Calu3 (cell line): Measurements from ENCODE around the gene THRSP. TPM values are rescaled to one million over a fixed set of nuclear protein-coding genes. Genes with fewer than 3 reads are reported as not detected.
"Not testable (repeated sequence)": the region's sequence is repeated elsewhere in the genome, so short reads cannot be mapped to it uniquely, and the experiment has no call there.

Source experiments
- BruUV-seq: library from RNA; stranded (reverse); fragments of 400-500 nt; replicated peaks from 2 replicates; lab custom pipeline; 2021; lab: Mats Ljungman, UMichigan
- CTCF ChIA-PET: fragments of 300-600 bp; sonication (Branson Sonifier 250); formaldehyde crosslinking; loops from one replicate; lab custom pipeline; 2022; ENCODE audit warnings: antibody characterized with exemption; lab: Charles Lee
- DNase-seq: peaks from one replicate; pipeline ENCODE4 v3.0.0; 2022
- H3K27ac Mint-ChIP-seq: one replicate; pipeline ENCODE4 v1.8.0; 2022; ENCODE audit warnings: mixed read lengths; ENCODE audit not compliant: unreplicated experiment
- H3K27me3 Mint-ChIP-seq: one replicate; pipeline ENCODE4 v1.8.0; 2022; ENCODE audit warnings: mixed read lengths; ENCODE audit not compliant: unreplicated experiment
- H3K36me3 Mint-ChIP-seq: one replicate; pipeline ENCODE4 v1.8.0; 2022; ENCODE audit warnings: mild to moderate bottlenecking, moderate library complexity, mixed read lengths; ENCODE audit not compliant: insufficient read depth, unreplicated experiment
- H3K4me1 Mint-ChIP-seq: one replicate; pipeline ENCODE4 v1.8.0; 2022; ENCODE audit warnings: mild to moderate bottlenecking, low read depth, mixed read lengths; ENCODE audit not compliant: unreplicated experiment
- H3K4me3 Mint-ChIP-seq: one replicate; pipeline ENCODE4 v1.8.0; 2022; ENCODE audit warnings: mild to moderate bottlenecking, low read depth, moderate library complexity, mixed read lengths; ENCODE audit not compliant: unreplicated experiment
- H3K9me3 Mint-ChIP-seq: one replicate; pipeline ENCODE4 v1.8.0; 2022; ENCODE audit warnings: low read depth, mixed read lengths; ENCODE audit not compliant: unreplicated experiment
- CTCF ChIP-seq: fragments of 200-600 bp; IDR thresholded peaks from one replicate; pipeline ENCODE4 v1.8.0; 2022; ENCODE audit warnings: antibody characterized with exemption; ENCODE audit not compliant: unreplicated experiment
- intact Hi-C: fragments of 100-400 bp; cut with micrococcal nuclease; formaldehyde crosslinking; loops from one replicate; pipeline ENCODE4 v1.10.0; 2022; ENCODE audit not compliant: unreplicated experiment
- total RNA-seq: library from RNA; stranded (reverse); gene quantifications from 2 replicates; pipeline ENCODE4 v1.2.3, GENCODE V29; 2022

The THRSP gene
- total RNA-seq, 1 experiment from 2014 or later = not detected

GRCh38 chr11:78039391-78039918, 24.2 kb upstream of the THRSP start:
- Mint-ChIP-seq H3K27me3 (no peaks in the 10 kb centered on the region), H3K9me3 (no peaks in the 10 kb centered on the region), H3K36me3 (peaks cover 22% of the 10 kb centered on the region), H3K27ac (peak overlapping the region; percentile 93), H3K4me1 (peaks cover 60% of the 10 kb centered on the region), H3K4me3 (peak overlapping the region; percentile 53)
- no peak for DNase-seq
- no peak for TF ChIP-seq CTCF
- no TSS peak for BruUV-seq
- intact Hi-C loops = no loop called here
- CTCF ChIA-PET = interaction anchor here (0.8 to 2.0 kb wide), 2 partner anchors 9 to 45 kb away, joined by 5 to 9 read pairs; partner anchors contain the start of gene INTS4

GRCh38 chr11:78039919-78040671, 23.6 kb upstream of the THRSP start:
- Mint-ChIP-seq H3K4me3 (peak overlapping the region; percentile 53), H3K27ac (peak overlapping the region; percentile 93), H3K9me3 (no peaks in the 10 kb centered on the region), H3K27me3 (no peaks in the 10 kb centered on the region), H3K4me1 (peaks cover 57% of the 10 kb centered on the region), H3K36me3 (peaks cover 19% of the 10 kb centered on the region)
- CTCF ChIA-PET = interaction anchor here (0.8 to 2.0 kb wide), 2 partner anchors 9 to 45 kb away, joined by 5 to 9 read pairs; partner anchors contain the start of gene INTS4
- intact Hi-C loops = loop anchor here (10.0 kb wide), 1 partner anchor 45 kb away; the partner anchor contains the start of gene INTS4
- BruUV-seq = no TSS peak
- DNase-seq = peak; percentile 79
- no peak for TF ChIP-seq CTCF

DNA sequence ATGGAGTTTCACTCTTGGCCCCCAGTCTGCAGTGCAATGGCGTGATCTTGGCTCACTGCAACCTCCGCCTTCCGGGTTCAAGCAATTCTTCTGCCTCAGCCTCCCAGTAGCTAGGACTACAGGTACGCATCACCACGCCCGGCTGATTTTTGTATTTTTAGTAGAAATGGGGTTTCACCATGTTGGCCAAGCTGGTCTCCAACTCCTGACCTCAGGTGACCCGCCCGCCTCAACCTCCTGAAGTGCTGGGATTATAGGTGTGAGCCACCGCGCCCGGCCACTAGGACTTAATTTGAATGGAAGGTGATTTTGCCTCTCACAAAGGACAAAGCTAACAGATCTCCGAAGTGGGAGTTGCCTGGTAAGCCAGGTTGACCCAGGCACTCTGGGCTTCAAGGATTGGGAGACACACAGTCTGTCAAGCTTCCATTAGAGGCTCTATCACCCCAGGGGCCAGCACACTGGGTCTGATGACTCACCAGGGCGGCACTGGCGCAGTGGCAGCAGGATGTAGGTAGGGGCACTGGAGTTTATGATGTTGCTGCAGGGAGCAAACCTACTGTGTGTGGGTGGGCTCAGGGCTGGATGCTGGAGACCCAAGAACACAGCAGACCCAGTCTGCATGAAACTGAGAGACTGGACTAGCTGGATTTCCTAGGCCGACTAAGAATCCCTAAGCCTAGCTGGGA, 22.8 kb upstream of the THRSP start:
- Mint-ChIP-seq H3K36me3 (peaks cover 22% of the 10 kb centered on the region), H3K4me1 (peaks cover 61% of the 10 kb centered on the region), H3K27me3 (no peaks in the 10 kb centered on the region), H3K9me3 (no peaks in the 10 kb centered on the region), H3K4me3 (peak overlapping the region; percentile 53), H3K27ac (peak overlapping the region; percentile 93)
- no peak for TF ChIP-seq CTCF
- DNase-seq = peak; percentile 28
- BruUV-seq = no TSS peak
- intact Hi-C loops = loop anchor here (10.0 kb wide), 1 partner anchor 46 kb away; the partner anchor contains the start of gene INTS4
- CTCF ChIA-PET = interaction anchor here (2.0 kb wide), 1 partner anchor 46 kb away, joined by 9 read pairs; the partner anchor contains the start of gene INTS4

DNA sequence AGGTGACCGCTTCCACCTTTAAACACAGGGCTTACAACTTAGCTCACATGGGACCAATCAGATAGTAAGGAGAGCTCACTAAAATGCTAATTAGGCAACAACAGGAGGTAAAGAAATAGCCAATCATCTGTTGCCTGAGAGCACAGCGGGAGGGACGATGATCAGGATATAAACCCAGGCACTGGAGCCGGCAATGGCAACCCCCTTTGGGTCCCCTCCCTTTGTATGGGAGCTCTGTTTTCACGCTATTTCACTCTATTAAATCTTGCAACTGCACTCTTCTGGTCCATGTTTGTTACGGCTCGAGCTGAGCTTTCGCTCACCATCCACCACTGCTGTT, 22.3 kb upstream of the THRSP start:
- DNase-seq, BruUV-seq, H3K9me3 Mint-ChIP-seq, H3K4me3 Mint-ChIP-seq, H3K27me3 Mint-ChIP-seq: not testable (repeated sequence)
- intact Hi-C loops = loop anchor here (10.0 kb wide), 1 partner anchor 47 kb away; the partner anchor contains the start of gene INTS4
- H3K36me3 Mint-ChIP-seq = peaks cover 27% of the 10 kb centered on the region
- CTCF ChIA-PET = interaction anchor here (2.0 kb wide), 1 partner anchor 47 kb away, joined by 9 read pairs; the partner anchor contains the start of gene INTS4
- peaks cover 64% of the 10 kb centered on the region for H3K4me1 Mint-ChIP-seq
- peak overlapping the region; percentile 33 for H3K27ac Mint-ChIP-seq
